OCI-LY3 (cell line): ENCODE results near the gene TMEM258.

Experiments used
- H2AFZ ChIP-seq: fragments of 200-600, 300-600 bp; shearing (Covaris generic); 2 replicates; pipeline ENCODE4 v1.6.0; 2014; ENCODE audit warnings: antibody characterized with exemption, low read depth, low read length
- H3K27ac ChIP-seq: fragments of 200-600, 300-600 bp; sonication (generic); 2 replicates; pipeline ENCODE4 v1.5.1; 2014; ENCODE audit warnings: mild to moderate bottlenecking, low read length, moderate library complexity, mixed read lengths
- H3K27me3 ChIP-seq: fragments of 200-600, 300-600 bp; sonication (generic); 2 replicates; pipeline ENCODE4 v1.6.1; 2014; ENCODE audit warnings: low read depth, low read length, mixed read lengths
- H3K36me3 ChIP-seq: fragments of 200-600, 300-600 bp; sonication (generic); replicated peaks from 2 replicates; pipeline ENCODE3; 2014; ENCODE audit warnings: low read depth, low read length, mixed read lengths
- H3K4me1 ChIP-seq: fragments of 300-600, 200-600 bp; sonication (generic); 2 replicates; pipeline ENCODE4 v1.6.1; 2014; ENCODE audit warnings: low read length, mixed read lengths
- H3K4me2 ChIP-seq: fragments of 200-600, 300-600 bp; sonication (generic); 2 replicates; pipeline ENCODE4 v1.6.1; 2014; ENCODE audit warnings: low read length, mixed read lengths
- H3K4me3 ChIP-seq: fragments of 300-600, 200-600 bp; sonication (generic); 2 replicates; pipeline ENCODE4 v1.5.1; 2014; ENCODE audit warnings: antibody characterized with exemption, mild to moderate bottlenecking, low read length, moderate library complexity
- H3K79me2 ChIP-seq: fragments of 300-600, 200-600 bp; shearing (Covaris generic); 2 replicates; pipeline ENCODE4 v1.6.1; 2014; ENCODE audit warnings: mild to moderate bottlenecking, low read length, mixed read lengths
- H3K9ac ChIP-seq: fragments of 300-600, 200-600 bp; shearing (Covaris generic); 2 replicates; pipeline ENCODE4 v1.6.0; 2014; ENCODE audit warnings: mild to moderate bottlenecking, low read length, moderate library complexity
- H3K9me3 ChIP-seq: fragments of 200-600, 300-600 bp; shearing (Covaris generic); 2 replicates; pipeline ENCODE4 v1.6.1; 2014; ENCODE audit warnings: low read length, mixed read lengths; ENCODE audit not compliant: insufficient read depth
- H4K20me1 ChIP-seq: fragments of 200-600, 300-600 bp; sonication (generic); 2 replicates; pipeline ENCODE4 v1.6.1; 2016; ENCODE audit warnings: low read length, mixed read lengths; ENCODE audit not compliant: insufficient read depth
- EZH2phosphoT487 ChIP-seq: fragments of 200-600 bp; shearing (Covaris generic); IDR thresholded peaks from 2 replicates; pipeline ENCODE4 v1.6.1; 2018; ENCODE audit warnings: antibody characterized with exemption, mixed run types, low read depth
- TF ChIP-seq, protein P1 (sequence below): fragments of 200-600, 300-600 bp; sonication (generic); IDR thresholded peaks from 2 replicates; pipeline ENCODE4 v1.5.1; 2014; ENCODE audit warnings: antibody characterized with exemption, low read length, low read depth

Gene TMEM258

DNA sequence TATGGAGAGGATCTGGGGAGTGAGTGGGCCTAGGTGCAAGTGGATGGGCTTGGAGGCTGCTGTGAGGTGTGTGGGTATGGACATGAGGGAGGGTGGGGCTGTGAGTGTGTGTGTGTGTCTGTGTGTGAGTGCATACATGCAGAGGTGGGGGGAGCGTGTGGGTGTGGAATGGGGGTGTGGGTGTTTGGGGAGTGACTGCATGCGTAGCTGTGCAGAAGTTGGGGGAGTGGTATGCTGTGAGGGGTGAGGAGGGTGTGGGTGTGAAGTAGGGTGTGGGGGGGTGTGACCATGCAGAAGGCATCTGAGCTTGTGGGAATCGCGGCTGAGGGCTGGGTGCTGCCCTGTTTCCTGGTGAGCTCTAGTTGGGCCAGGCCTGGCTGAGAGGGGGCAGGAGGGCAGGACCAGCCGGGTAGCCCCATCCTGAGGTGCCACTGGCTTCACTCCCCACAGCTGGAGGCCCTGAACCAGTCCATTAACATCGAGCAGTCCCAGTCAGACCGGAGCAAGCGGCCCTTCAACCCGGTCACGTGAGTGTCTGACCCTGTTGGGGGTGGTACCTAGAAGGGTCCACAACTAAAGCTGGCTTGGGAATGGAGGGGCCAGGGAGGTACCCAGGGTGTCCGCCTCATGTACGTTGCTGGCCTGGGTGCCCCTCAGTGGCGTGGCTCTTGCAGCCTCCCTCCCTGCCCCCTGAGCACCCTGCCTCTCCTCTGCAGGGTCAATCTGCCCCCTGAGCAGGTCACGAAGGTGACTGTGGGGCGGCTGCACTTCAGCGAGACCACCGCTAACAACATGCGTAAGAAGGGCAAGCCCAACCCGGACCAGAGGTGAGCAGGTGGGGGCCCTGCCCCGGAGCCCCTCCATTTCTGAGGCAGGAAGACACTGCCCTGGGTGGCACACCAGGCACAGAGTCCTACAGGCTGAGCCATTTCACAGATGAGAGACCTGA, 16.5 kb downstream of the TMEM258 start:
- TF ChIP-seq, protein P1, sequence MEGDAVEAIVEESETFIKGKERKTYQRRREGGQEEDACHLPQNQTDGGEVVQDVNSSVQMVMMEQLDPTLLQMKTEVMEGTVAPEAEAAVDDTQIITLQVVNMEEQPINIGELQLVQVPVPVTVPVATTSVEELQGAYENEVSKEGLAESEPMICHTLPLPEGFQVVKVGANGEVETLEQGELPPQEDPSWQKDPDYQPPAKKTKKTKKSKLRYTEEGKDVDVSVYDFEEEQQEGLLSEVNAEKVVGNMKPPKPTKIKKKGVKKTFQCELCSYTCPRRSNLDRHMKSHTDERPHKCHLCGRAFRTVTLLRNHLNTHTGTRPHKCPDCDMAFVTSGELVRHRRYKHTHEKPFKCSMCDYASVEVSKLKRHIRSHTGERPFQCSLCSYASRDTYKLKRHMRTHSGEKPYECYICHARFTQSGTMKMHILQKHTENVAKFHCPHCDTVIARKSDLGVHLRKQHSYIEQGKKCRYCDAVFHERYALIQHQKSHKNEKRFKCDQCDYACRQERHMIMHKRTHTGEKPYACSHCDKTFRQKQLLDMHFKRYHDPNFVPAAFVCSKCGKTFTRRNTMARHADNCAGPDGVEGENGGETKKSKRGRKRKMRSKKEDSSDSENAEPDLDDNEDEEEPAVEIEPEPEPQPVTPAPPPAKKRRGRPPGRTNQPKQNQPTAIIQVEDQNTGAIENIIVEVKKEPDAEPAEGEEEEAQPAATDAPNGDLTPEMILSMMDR, result no peak
- no peak for TF ChIP-seq EZH2phosphoT487
- Histone ChIP-seq H3K4me3 (no peak overlapping the region), H3K27ac (no peak overlapping the region), H3K4me1 (no peaks in the 10 kb centered on the region), H3K9ac (no peak overlapping the region), H3K9me3 (no peaks in the 10 kb centered on the region), H3K4me2 (no peak overlapping the region), H4K20me1 (no peaks in the 10 kb centered on the region), H2AFZ (no peak overlapping the region), H3K79me2 (no peaks in the 10 kb centered on the region), H3K27me3 (no peaks in the 10 kb centered on the region), H3K36me3 (no peaks in the 10 kb centered on the region)

DNA sequence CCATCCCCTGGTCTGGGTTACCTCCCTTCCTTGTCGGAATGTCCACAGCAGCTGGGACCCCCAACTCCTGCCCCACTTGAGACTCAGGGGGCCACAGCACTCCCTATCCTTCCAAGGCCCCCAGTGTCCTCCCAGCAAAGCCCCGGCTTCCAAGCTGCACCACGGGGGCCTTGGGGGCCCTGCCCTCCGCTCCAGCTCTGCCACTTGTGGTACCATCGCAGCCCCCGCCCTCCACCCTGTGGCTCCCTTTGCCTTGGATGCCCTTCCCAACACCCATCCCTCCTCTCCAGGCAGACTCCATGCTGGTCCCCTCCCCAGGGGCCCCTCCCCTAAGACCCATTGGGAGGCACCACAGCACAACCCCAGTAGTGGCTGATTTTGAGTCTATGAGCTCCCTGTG, 17.3 kb downstream of the TMEM258 start:
- Histone ChIP-seq H3K79me2 (no peaks in the 10 kb centered on the region), H3K27me3 (no peaks in the 10 kb centered on the region), H3K9me3 (no peaks in the 10 kb centered on the region), H3K27ac (no peak overlapping the region), H3K4me3 (no peak overlapping the region), H3K4me2 (no peak overlapping the region), H3K9ac (no peak overlapping the region), H3K4me1 (no peaks in the 10 kb centered on the region), H2AFZ (no peak overlapping the region), H3K36me3 (no peaks in the 10 kb centered on the region), H4K20me1 (no peaks in the 10 kb centered on the region)
- TF ChIP-seq, protein P1, result no peak
- TF ChIP-seq EZH2phosphoT487, result no peak

DNA sequence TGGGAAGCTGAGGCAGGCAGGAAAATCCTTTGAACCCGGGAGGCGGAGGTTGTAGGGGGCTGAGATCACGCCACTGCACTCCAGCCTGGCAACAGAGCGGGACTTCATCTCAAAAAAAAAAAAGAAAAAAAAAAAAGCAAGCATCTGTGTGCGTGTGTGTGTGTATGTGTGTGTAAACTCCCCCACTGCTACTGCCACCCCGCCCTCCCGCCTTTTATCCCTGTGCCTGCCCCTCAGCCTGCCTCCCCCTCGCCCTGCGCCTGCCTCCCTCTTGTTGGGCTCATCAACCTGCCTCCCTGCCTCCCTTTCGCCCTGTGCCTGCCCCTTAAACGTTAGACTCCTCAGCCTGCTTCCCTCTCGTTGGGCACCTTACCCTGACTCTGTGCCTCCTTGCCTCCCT, 18.0 kb downstream of the TMEM258 start:
- H3K27ac ChIP-seq, result no peak overlapping the region
- TF ChIP-seq, protein P1, result no peak
- no peak for TF ChIP-seq EZH2phosphoT487
- H3K9me3 ChIP-seq, result no peaks in the 10 kb centered on the region
- no peaks in the 10 kb centered on the region for H3K27me3 ChIP-seq
- H3K4me1 ChIP-seq, result no peaks in the 10 kb centered on the region
- H3K4me2 ChIP-seq, result no peak overlapping the region
- H3K36me3 ChIP-seq, result no peaks in the 10 kb centered on the region
- H3K79me2 ChIP-seq, result no peaks in the 10 kb centered on the region
- H4K20me1 ChIP-seq, result no peaks in the 10 kb centered on the region
- no peak overlapping the region for H2AFZ ChIP-seq
- H3K4me3 ChIP-seq, result no peak overlapping the region
- no peak overlapping the region for H3K9ac ChIP-seq

DNA sequence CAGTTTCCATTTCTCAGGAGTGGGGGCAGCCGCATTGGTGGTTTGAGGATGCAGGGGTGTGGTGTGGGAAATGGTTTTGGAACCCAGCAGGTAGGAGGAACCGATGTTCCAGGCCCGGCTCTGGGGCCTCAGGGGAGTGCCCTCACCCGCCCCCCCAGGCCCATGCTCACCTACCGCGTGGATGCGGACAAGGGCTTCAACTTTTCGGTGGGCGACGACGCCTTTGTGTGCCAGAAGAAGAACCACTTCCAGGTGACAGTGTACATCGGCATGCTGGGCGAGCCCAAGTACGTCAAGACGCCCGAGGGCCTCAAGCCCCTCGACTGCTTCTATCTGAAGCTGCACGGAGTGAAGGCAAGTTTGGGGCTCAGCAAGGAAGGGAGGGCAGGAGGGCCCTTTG, 18.6 kb downstream of the TMEM258 start:
- Histone ChIP-seq H2AFZ (no peak overlapping the region), H4K20me1 (no peaks in the 10 kb centered on the region), H3K36me3 (no peaks in the 10 kb centered on the region), H3K4me3 (no peak overlapping the region), H3K27me3 (no peaks in the 10 kb centered on the region), H3K9me3 (no peaks in the 10 kb centered on the region), H3K4me2 (no peak overlapping the region), H3K27ac (no peak overlapping the region), H3K9ac (no peak overlapping the region), H3K4me1 (no peaks in the 10 kb centered on the region; the same call in 1 of the 2 replicates), H3K79me2 (no peaks in the 10 kb centered on the region)
- TF ChIP-seq EZH2phosphoT487, result no peak
- TF ChIP-seq, protein P1, result no peak
